Fibroblast of villous mesenchyme (primary cell): ENCODE results near the gene YTHDC1. TPM values are rescaled to one million over a fixed set of nuclear protein-coding genes. Genes with fewer than 3 reads are reported as not detected.

Source experiments
- DNase-seq: peaks from one replicate; pipeline ENCODE4 v3.0.0-alpha.2; 2010; ENCODE audit warnings: low read depth
- H3K4me3 ChIP-seq: 2 replicates; pipeline ENCODE4 v1.5.1; 2011; ENCODE audit warnings: low read depth, mild to moderate bottlenecking, low read length
- CTCF ChIP-seq: IDR thresholded peaks from 2 replicates; pipeline ENCODE4 v1.5.1; 2012; ENCODE audit warnings: low read depth, mild to moderate bottlenecking, low read length; ENCODE audit not compliant: insufficient read depth
- total RNA-seq: library from RNA; depleted of rRNA; stranded (reverse); fragments of >200 nt; gene quantifications from 2 replicates; pipeline ENCODE4 v1.2.3, GENCODE V29; 2012

The YTHDC1 gene
- total RNA-seq, 1 donor, result 43.2 TPM

GRCh38 chr4:68344785-68345184, 5.1 kb downstream of the YTHDC1 start:
- no peak for DNase-seq
- H3K4me3 ChIP-seq, result no peak overlapping the region
- TF ChIP-seq CTCF, result no peak

GRCh38 chr4:68344049-68344448, 5.8 kb downstream of the YTHDC1 start:
- no peak for TF ChIP-seq CTCF
- H3K4me3 ChIP-seq, result no peak overlapping the region
- DNase-seq, result no peak

GRCh38 chr4:68342134-68342533, 7.8 kb downstream of the YTHDC1 start:
- no peak for TF ChIP-seq CTCF
- DNase-seq, result peak; percentile 70
- no peak overlapping the region for H3K4me3 ChIP-seq

- no peak overlapping the region for H3K4me3 ChIP-seq
- DNase-seq, result no peak
- no peak for TF ChIP-seq CTCF
These were observed 11.3 kb downstream of the YTHDC1 start for GRCh38 chr4:68338625-68339024.

- H3K4me3 ChIP-seq, result no peak overlapping the region
- TF ChIP-seq CTCF, result no peak
- DNase-seq, result no peak
These were observed 12.4 kb downstream of the YTHDC1 start for GRCh38 chr4:68337522-68337921.

GRCh38 chr4:68337004-68337403, 12.9 kb downstream of the YTHDC1 start:
- no peak overlapping the region for H3K4me3 ChIP-seq
- DNase-seq, result no peak
- no peak for TF ChIP-seq CTCF

GRCh38 chr4:68336530-68336929, 13.4 kb downstream of the YTHDC1 start:
- DNase-seq, result no peak
- no peak overlapping the region for H3K4me3 ChIP-seq
- no peak for TF ChIP-seq CTCF
